ENCODE results near the gene PPP4R1.
"Not testable (repeated sequence)": the region's sequence is repeated elsewhere in the genome, so short reads cannot be mapped to it uniquely, and the experiment has no call there.

PPP4R1 gene

GRCh38 chr18:9614401-9615279 lies at the start of gene PPP4R1:
TSS of gene PPP4R1 (minus strand) at chr18:9614559. CDS start at chr18:9614484, 75 bp downstream.
- DNase-seq (ENCODE audit: low read depth in 2 of 2, low spot score in 1 of 2) = peak in 1 of 2 donors; percentile 52

GRCh38 chr18:9663377-9663776 lies 49.0 kb upstream of the PPP4R1 start:
- no peak for DNase-seq (ENCODE audit: low read depth in 2 of 2, low spot score in 1 of 2)

GRCh38 chr18:9661564-9661963 lies 47.2 kb upstream of the PPP4R1 start:
- DNase-seq (ENCODE audit: low read depth in 2 of 2, low spot score in 1 of 2) = no peak

GRCh38 chr18:9659499-9660375 lies 45.4 kb upstream of the PPP4R1 start:
- DNase-seq (ENCODE audit: low read depth in 2 of 2, low spot score in 1 of 2) = no peak

GRCh38 chr18:9658087-9658641 lies 43.8 kb upstream of the PPP4R1 start:
- DNase-seq (ENCODE audit: low read depth in 2 of 2, low spot score in 1 of 2) = no peak

- DNase-seq (ENCODE audit: low read depth in 2 of 2, low spot score in 1 of 2) = no peak
Observed at GRCh38 chr18:9655232-9655767, 40.9 kb upstream of the PPP4R1 start.

- no peak for DNase-seq (ENCODE audit: low read depth in 2 of 2, low spot score in 1 of 2)
Observed at GRCh38 chr18:9653390-9653789, 39.0 kb upstream of the PPP4R1 start.

GRCh38 chr18:9649164-9649540 lies 34.8 kb upstream of the PPP4R1 start:
- no peak for DNase-seq (ENCODE audit: low read depth in 2 of 2, low spot score in 1 of 2)

GRCh38 chr18:9648431-9649163 lies 34.2 kb upstream of the PPP4R1 start:
- no peak for DNase-seq (ENCODE audit: low read depth in 2 of 2, low spot score in 1 of 2)

- no peak for DNase-seq (ENCODE audit: low read depth in 2 of 2, low spot score in 1 of 2)
Observed at GRCh38 chr18:9647496-9648323, 33.4 kb upstream of the PPP4R1 start.

GRCh38 chr18:9643549-9643948 lies 29.2 kb upstream of the PPP4R1 start:
- DNase-seq (ENCODE audit: low read depth in 2 of 2, low spot score in 1 of 2) = no peak

- no peak for DNase-seq (ENCODE audit: low read depth in 2 of 2, low spot score in 1 of 2)
Observed at GRCh38 chr18:9642799-9643462, 28.6 kb upstream of the PPP4R1 start.

GRCh38 chr18:9641081-9641480 lies 26.7 kb upstream of the PPP4R1 start:
- DNase-seq (ENCODE audit: low read depth in 2 of 2, low spot score in 1 of 2) = not testable (repeated sequence)

- DNase-seq (ENCODE audit: low read depth in 2 of 2, low spot score in 1 of 2) = no peak
Observed at GRCh38 chr18:9638886-9639285, 24.5 kb upstream of the PPP4R1 start.

- no peak for DNase-seq (ENCODE audit: low read depth in 2 of 2, low spot score in 1 of 2)
Observed at GRCh38 chr18:9637036-9637767, 22.8 kb upstream of the PPP4R1 start.

- no peak for DNase-seq (ENCODE audit: low read depth in 2 of 2, low spot score in 1 of 2)
Observed at GRCh38 chr18:9634856-9635255, 20.5 kb upstream of the PPP4R1 start.

GRCh38 chr18:9631814-9632496 lies 17.6 kb upstream of the PPP4R1 start:
- no peak for DNase-seq (ENCODE audit: low read depth in 2 of 2, low spot score in 1 of 2)

- no peak for DNase-seq (ENCODE audit: low read depth in 2 of 2, low spot score in 1 of 2)
Observed at GRCh38 chr18:9630444-9630843, 16.1 kb upstream of the PPP4R1 start.

Data from stimulated activated CD8-positive, alpha-beta memory T cell treated with anti-CD3 and anti-CD28 coated beads, Interleukin-4, amount 100 ng/mL, for 4 hours (primary cell).